Stomach (tissue), 9 donors: Measurements from ENCODE around the gene RAP1B. TPM values are rescaled to one million over a fixed set of nuclear protein-coding genes. Genes with fewer than 3 reads are reported as not detected.

Experiments used
- DNase-seq, 2 donors: peaks; one replicate each; pipeline versions ENCODE4 v3.0.0 to v3.0.0-alpha.2; 2013 to 2019
- H3K27ac ChIP-seq, 5 donors: fragments of 200-600 bp in 4 of 5; sonication (generic) in 4 of 5; one replicate each; pipeline ENCODE4 v1.5.1; 2013 to 2019; ENCODE audit warnings: mild to moderate bottlenecking in 1 of 5, moderate library complexity in 1 of 5
- H3K27me3 ChIP-seq, 3 donors: fragments of 200-600 bp; sonication (generic); one replicate each; pipeline ENCODE4 v1.5.1; 2017 to 2019; ENCODE audit warnings: mixed run types in 1 of 3
- H3K36me3 ChIP-seq, 4 donors: fragments of 200-600 bp; sonication (generic); 1 replicate in 3 of 4; 2 replicates in 1 of 4; pipeline ENCODE4 v1.5.1; 2016 to 2019
- H3K4me1 ChIP-seq, 4 donors: fragments of 200-600 bp; sonication (generic); one replicate each; pipeline ENCODE4 v1.5.1; 2016 to 2019
- H3K4me3 ChIP-seq, 4 donors: fragments of 200-600 bp; sonication (generic) in 3 of 4; one replicate each; pipeline ENCODE4 v1.5.1; 2016 to 2019; ENCODE audit warnings: mild to moderate bottlenecking in 1 of 4
- H3K9me3 ChIP-seq, 4 donors: fragments of 200-600 bp; sonication (generic); one replicate each; pipeline ENCODE4 v1.5.1; 2016 to 2019
- CTCF ChIP-seq, 7 experiments: fragments of 450-650 bp in 4 of 7; fragments of 200-600 bp in 3 of 7; sonication (generic) in 3 of 7; IDR thresholded peaks; one replicate each; pipeline ENCODE4 v1.5.1; 2016 to 2019; ENCODE audit warnings: antibody characterized with exemption in 7 of 7, control low read depth in 2 of 7, mild to moderate bottlenecking in 1 of 7
- EP300 ChIP-seq: sonication (generic); formaldehyde crosslinking; IDR thresholded peaks from one replicate; pipeline ENCODE4 v1.6.1; 2017; ENCODE audit warnings: antibody characterized with exemption
- POLR2A ChIP-seq, 4 donors: fragments of 450-650 bp; IDR thresholded peaks; one replicate each; pipeline ENCODE4 v1.6.1; 2016; ENCODE audit warnings: antibody characterized with exemption in 4 of 4, control low read depth in 2 of 4, mild to moderate bottlenecking in 1 of 4, moderate library complexity in 1 of 4
- POLR2AphosphoS5 ChIP-seq, 3 donors: sonication (generic); formaldehyde crosslinking; IDR thresholded peaks; one replicate each; pipeline ENCODE4 v1.6.1; 2016; ENCODE audit warnings: antibody characterized with exemption in 3 of 3
- WGBS, 5 donors: extraction: QIAGEN DNeasy Blood & Tissue Kit in 3 of 5; methylation state at CpG; one replicate each; pipeline versions ENCODE4 v1.1.5 to v1.1.7; 2013 to 2018; 5-methylcytosine and 5-hydroxymethylcytosine counted together
- intact Hi-C: fragments of 100-400 bp; cut with DNase I; formaldehyde crosslinking; loops from one replicate; pipeline ENCODE4 v1.15.1; 2023; ENCODE audit warnings: low total_unique reads
- polyA plus RNA-seq, 3 donors: library from polyadenylated mRNA; stranded (reverse); fragments of 200-250 nt; gene quantifications; one replicate each; pipeline ENCODE4 v1.2.3, GENCODE V29; 2013
- total RNA-seq, 5 donors: library from RNA; depleted of rRNA; stranded (reverse); fragments of >200 nt; gene quantifications; one replicate each; pipeline versions ENCODE4 v1.1.0 to v1.2.3, GENCODE V29; 2014 to 2016
- donor health status: healthy with polysubstance abuse.
- donor health status: Bipolar disorder and iron deficiency.
- donor health status: healthy.

The RAP1B gene
- total and polyA plus RNA-seq, 8 donors = 56.3 to 315 (median 102) TPM

- Histone ChIP-seq H3K4me3 (peak overlapping the region in 3 of 4 donors; percentile 1 to 73 (median 59)), H3K4me1 (peaks cover 52 to 81% (median 67%) of the 10 kb centered on the region in 4 donors), H3K27ac (peak overlapping the region in 3 of 5 donors; percentile 13 to 99 (median 99)), H3K9me3 (no peaks in the 10 kb centered on the region), H3K36me3 (no peaks in the 10 kb centered on the region), H3K27me3 (no peaks in the 10 kb centered on the region)
- intact Hi-C loops = no loop called here
- TF ChIP-seq POLR2AphosphoS5 (IDR thresholded peaks at IDR 0.05) = no peak
- TF ChIP-seq EP300 = no peak
- no peak for TF ChIP-seq CTCF (IDR thresholded peaks at IDR 0.05)
- no peak for TF ChIP-seq POLR2A (IDR thresholded peaks at IDR 0.05)
- no peak for DNase-seq
- 17 to 35% (median 24%) methylated on average over 5 of the region's 5 CpGs for WGBS, 5 donors
Observed at GRCh38 chr12:68614105-68614679, 3.5 kb downstream of the RAP1B start.

GRCh38 chr12:68614769-68615168 lies 4.1 kb downstream of the RAP1B start:
- intact Hi-C loops = no loop called here
- no peak for DNase-seq
- no peaks in the 10 kb centered on the region for H3K36me3 ChIP-seq
- peak overlapping the region in 3 of 5 donors; percentile 4 to 99 (median 99) for H3K27ac ChIP-seq
- no peaks in the 10 kb centered on the region for H3K27me3 ChIP-seq
- 18 to 25% (median 22%) methylated on average over 2 of the region's 2 CpGs for WGBS, 5 donors
- peak overlapping the region in 2 of 4 donors; percentile 59 to 73 for H3K4me3 ChIP-seq
- TF ChIP-seq EP300 (no peak), POLR2AphosphoS5 (IDR thresholded peaks at IDR 0.05) (no peak), CTCF (IDR thresholded peaks at IDR 0.05) (no peak), POLR2A (IDR thresholded peaks at IDR 0.05) (no peak)
- H3K9me3 ChIP-seq = no peaks in the 10 kb centered on the region
- H3K4me1 ChIP-seq = peaks cover 52 to 81% (median 70%) of the 10 kb centered on the region in 4 donors

- intact Hi-C loops = no loop called here
Observed at GRCh38 chr12:68617160-68617926, 6.6 kb downstream of the RAP1B start.

GRCh38 chr12:68619541-68619940 lies 8.8 kb downstream of the RAP1B start:
- Histone ChIP-seq H3K9me3 (no peaks in the 10 kb centered on the region), H3K27me3 (no peaks in the 10 kb centered on the region), H3K4me1 (peaks cover 70 to 100% (median 84%) of the 10 kb centered on the region in 4 donors), H3K36me3 (no peaks in the 10 kb centered on the region), H3K27ac (no peak overlapping the region), H3K4me3 (no peak overlapping the region)
- no peak for DNase-seq
- intact Hi-C loops = no loop called here
- TF ChIP-seq POLR2A (IDR thresholded peaks at IDR 0.05) (no peak), EP300 (no peak), CTCF (IDR thresholded peaks at IDR 0.05) (no peak), POLR2AphosphoS5 (IDR thresholded peaks at IDR 0.05) (no peak)

More at GRCh38 chr12:68617160-68617926, 6.6 kb downstream of the RAP1B start:
- H3K4me3 ChIP-seq = no peak overlapping the region
- no peaks in the 10 kb centered on the region for H3K9me3 ChIP-seq
- WGBS, 5 donors = 65 to 75% (median 69%) methylated on average over 4 of the region's 4 CpGs
- H3K27me3 ChIP-seq = no peaks in the 10 kb centered on the region
- no peak for DNase-seq
- H3K27ac ChIP-seq = peak overlapping the region in 1 of 5 donors; percentile 11
- H3K36me3 ChIP-seq = no peaks in the 10 kb centered on the region
- peaks cover 71 to 100% (median 91%) of the 10 kb centered on the region in 4 donors for H3K4me1 ChIP-seq
- no peak for TF ChIP-seq POLR2A (IDR thresholded peaks at IDR 0.05)
- no peak for TF ChIP-seq CTCF (IDR thresholded peaks at IDR 0.05)
- TF ChIP-seq EP300 = no peak
- no peak for TF ChIP-seq POLR2AphosphoS5 (IDR thresholded peaks at IDR 0.05)
